Neural cell (in vitro differentiated cells): ENCODE measurements around the gene TSPAN1. TPM values are rescaled to one million over a fixed set of nuclear protein-coding genes. Genes with fewer than 3 reads are reported as not detected.

ENCODE experiments used
- H2AFZ ChIP-seq: fragments of 200-600, 300-800 bp; sonication (generic), shearing (Covaris generic); 2 replicates; pipeline ENCODE4 v1.6.0; 2014; ENCODE audit warnings: low read depth, mild to moderate bottlenecking, antibody characterized with exemption, low read length, moderate library complexity
- H3F3A ChIP-seq: fragments of 200-600 bp; shearing (Covaris generic); 2 replicates; pipeline ENCODE4 v1.6.1; 2016; ENCODE audit warnings: mild to moderate bottlenecking, moderate library complexity, mixed read lengths, antibody characterized with exemption, low read length; ENCODE audit not compliant: insufficient read depth, poor library complexity, severe bottlenecking
- H3K27ac ChIP-seq: fragments of 200-600, 300-800 bp; sonication (generic), shearing (Covaris generic); 2 replicates; pipeline ENCODE4 v1.5.1; 2014; ENCODE audit warnings: mild to moderate bottlenecking, low read length, moderate library complexity
- H3K27me3 ChIP-seq: fragments of 300-800, 200-600 bp; sonication (generic), shearing (Covaris generic); 2 replicates; pipeline ENCODE4 v1.6.0; 2014; ENCODE audit warnings: mild to moderate bottlenecking, low read depth, low read length, moderate library complexity; ENCODE audit not compliant: insufficient read depth
- H3K36me3 ChIP-seq: fragments of 300-800, 200-600 bp; sonication (generic), shearing (Covaris generic); 2 replicates; pipeline ENCODE4 v1.5.1; 2014; ENCODE audit warnings: mild to moderate bottlenecking, antibody characterized with exemption, low read length, moderate library complexity; ENCODE audit not compliant: insufficient read depth
- H3K4me2 ChIP-seq: fragments of 300-800, 200-600 bp; sonication (generic), shearing (Covaris generic); 2 replicates; pipeline ENCODE4 v1.6.0; 2014; ENCODE audit warnings: mild to moderate bottlenecking, low read length
- H3K4me3 ChIP-seq: fragments of 300-800, 200-600 bp; sonication (generic), shearing (Covaris generic); 2 replicates; pipeline ENCODE4 v1.5.1; 2014; ENCODE audit warnings: mild to moderate bottlenecking, low read length, moderate library complexity
- H3K79me2 ChIP-seq: fragments of 200-600 bp; shearing (Covaris generic); replicated peaks from 2 replicates; pipeline ENCODE4 v1.6.0; 2014; ENCODE audit warnings: mild to moderate bottlenecking, low read length, moderate library complexity; ENCODE audit not compliant: insufficient read depth
- H3K9ac ChIP-seq: fragments of 300-800, 200-600 bp; sonication (generic), shearing (Covaris generic); 2 replicates; pipeline ENCODE4 v1.6.1; 2016; ENCODE audit warnings: mild to moderate bottlenecking, low read length, mixed read lengths
- H3K9me2 ChIP-seq: fragments of 200-600 bp; shearing (Covaris generic); 2 replicates; pipeline ENCODE4 v1.6.1; 2016; ENCODE audit warnings: mild to moderate bottlenecking, low read length, mixed read lengths; ENCODE audit not compliant: insufficient read depth
- H3K9me3 ChIP-seq: fragments of 200-600, 300-800 bp; sonication (generic), shearing (Covaris generic); 2 replicates; pipeline ENCODE4 v1.6.1; 2016; ENCODE audit warnings: mild to moderate bottlenecking, mixed run types, low read length, moderate library complexity, mixed read lengths
- H4K20me1 ChIP-seq: fragments of 200-600 bp; shearing (Covaris generic); 2 replicates; pipeline ENCODE4 v1.6.1; 2016; ENCODE audit warnings: mild to moderate bottlenecking, mixed run types; ENCODE audit not compliant: insufficient read depth
- EZH2 ChIP-seq: fragments of 200-600, 300-800 bp; shearing (Covaris generic), sonication (generic); IDR thresholded peaks from 2 replicates; pipeline ENCODE4 v1.6.1; 2014; ENCODE audit warnings: antibody characterized with exemption, low read length, borderline replicate concordance, mild to moderate bottlenecking; ENCODE audit not compliant: insufficient read depth, poor library complexity, severe bottlenecking
- MXI1 ChIP-seq: fragments of 450-650 bp; conservative IDR thresholded peaks from 2 replicates; pipeline ENCODE4 v1.6.1; 2014; ENCODE audit warnings: antibody characterized with exemption, mild to moderate bottlenecking; ENCODE audit not compliant: poor library complexity, severe bottlenecking
- POLR2AphosphoS5 ChIP-seq: IDR thresholded peaks from 2 replicates; pipeline ENCODE4 v1.6.1; 2012
- RAD21 ChIP-seq: fragments of 450-650 bp; conservative IDR thresholded peaks from 2 replicates; pipeline ENCODE4 v1.6.1; 2014; ENCODE audit warnings: antibody characterized with exemption, mild to moderate bottlenecking, moderate library complexity
- SMC3 ChIP-seq: fragments of 450-650 bp; conservative IDR thresholded peaks from 2 replicates; pipeline ENCODE4 v1.6.1; 2014; ENCODE audit warnings: antibody characterized with exemption, mild to moderate bottlenecking, moderate library complexity; ENCODE audit not compliant: poor library complexity
- TAF1 ChIP-seq: IDR thresholded peaks from 2 replicates; pipeline ENCODE4 v1.6.1; 2012; ENCODE audit warnings: low read depth
- polyA minus RNA-seq: library from RNA; depleted of rRNA, polyadenylated mRNA; stranded (reverse); fragments of >200 nt; gene quantifications from 2 replicates; pipeline ENCODE4 v1.2.3, GENCODE V29; 2014
- polyA plus RNA-seq: library from polyadenylated mRNA; depleted of rRNA; stranded (reverse); fragments of >200 nt; gene quantifications from 2 replicates; pipeline ENCODE4 v1.2.3, GENCODE V29; 2014
- TF ChIP-seq, protein P1 (sequence below): fragments of 450-650 bp; IDR thresholded peaks from 2 replicates; pipeline ENCODE4 v1.5.1; 2014; ENCODE audit warnings: antibody characterized with exemption, mild to moderate bottlenecking, moderate library complexity; ENCODE audit not compliant: poor library complexity, severe bottlenecking
- TF ChIP-seq, protein P2 (sequence below): IDR thresholded peaks from 2 replicates; pipeline ENCODE4 v1.6.1; 2012; ENCODE audit warnings: borderline replicate concordance

The TSPAN1 gene, protein sequence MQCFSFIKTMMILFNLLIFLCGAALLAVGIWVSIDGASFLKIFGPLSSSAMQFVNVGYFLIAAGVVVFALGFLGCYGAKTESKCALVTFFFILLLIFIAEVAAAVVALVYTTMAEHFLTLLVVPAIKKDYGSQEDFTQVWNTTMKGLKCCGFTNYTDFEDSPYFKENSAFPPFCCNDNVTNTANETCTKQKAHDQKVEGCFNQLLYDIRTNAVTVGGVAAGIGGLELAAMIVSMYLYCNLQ
- polyA plus RNA-seq (0.62 and 0.96 TPM in 2 replicates), polyA minus RNA-seq (not detected in 2 replicates)

DNA sequence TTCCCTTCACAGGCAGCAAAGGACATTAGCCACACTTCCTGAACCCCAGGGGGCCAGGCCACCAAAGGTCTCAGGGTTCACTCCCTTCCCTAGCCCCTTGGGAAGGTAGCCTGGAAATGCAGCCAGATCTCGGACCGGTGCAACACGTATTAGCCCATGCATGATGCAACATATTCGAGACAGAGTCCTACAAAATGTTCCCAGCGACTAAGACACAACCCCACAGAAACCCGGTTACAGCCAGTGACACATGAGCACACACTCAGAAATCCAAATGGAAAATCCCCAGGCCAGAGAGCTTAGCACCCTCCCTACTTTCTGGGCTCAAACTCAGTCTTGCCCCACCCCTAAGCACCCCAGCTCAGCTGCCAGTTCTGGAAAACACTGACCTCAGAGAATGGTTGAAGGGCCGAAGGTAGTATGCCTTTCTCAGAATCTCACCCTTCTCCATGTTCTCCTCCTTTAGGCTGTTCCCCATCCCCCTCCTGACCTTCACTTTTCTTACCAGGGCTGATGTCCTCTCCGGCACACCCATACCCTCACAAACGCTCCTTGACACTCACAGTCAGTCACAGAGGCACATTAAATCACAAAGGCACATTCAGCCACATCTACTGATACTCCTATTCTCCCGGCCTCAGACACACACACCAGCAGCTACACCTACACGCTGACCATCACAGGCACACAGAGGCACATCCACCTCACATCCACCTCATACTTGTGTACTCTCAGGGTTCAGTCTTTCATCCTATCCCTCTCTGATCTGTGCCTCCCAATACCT, at the start of gene TSPAN1:
TSS of gene TSPAN1 (plus strand) at position 640 of the 784 bp plus-strand sequence. CDS start 6,021 bp downstream, outside the sequence.
- Histone ChIP-seq H3K79me2 (no peaks in the 10 kb centered on the region), H3K4me2 (peak within 1 kb of the TSS; percentile 70), H3K9me3 (no peaks in the 10 kb centered on the region), H3K27me3 (no peaks in the 10 kb centered on the region), H4K20me1 (no peaks in the 10 kb centered on the region), H3F3A (no peaks in the 10 kb centered on the region), H3K9me2 (no peaks in the 10 kb centered on the region), H3K4me3 (peak within 1 kb of the TSS; percentile 56), H2AFZ (peak within 1 kb of the TSS; percentile 78), H3K9ac (peak within 1 kb of the TSS; percentile 66), H3K36me3 (no peaks in the 10 kb centered on the region), H3K27ac (peak within 1 kb of the TSS; percentile 57)
- TF ChIP-seq EZH2: no peak

DNA sequence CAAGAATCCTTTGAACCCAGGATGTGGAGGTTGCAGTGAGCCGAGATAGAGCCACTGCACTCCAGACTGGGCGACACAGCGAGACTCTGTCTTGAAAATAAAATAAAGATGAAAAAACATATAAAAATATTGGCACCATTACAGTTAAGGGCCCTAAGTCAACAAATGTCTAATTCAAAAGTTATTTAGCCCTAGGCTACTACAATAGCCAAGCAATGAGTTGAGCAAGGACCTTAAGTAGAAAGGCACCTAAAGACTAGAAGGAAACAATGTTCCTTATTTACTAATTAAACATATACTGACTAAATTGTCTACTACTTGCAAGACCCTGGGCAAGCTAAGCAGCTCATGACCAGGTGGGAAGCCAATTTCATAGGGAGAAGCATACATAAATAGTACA, 46.5 kb upstream of the TSPAN1 start:
- no peak for TF ChIP-seq MXI1
- H2AFZ ChIP-seq: no peak overlapping the region
- no peaks in the 10 kb centered on the region for H3K9me3 ChIP-seq
- H3F3A ChIP-seq: peaks cover 5% of the 10 kb centered on the region
- H3K79me2 ChIP-seq: peaks cover 85% of the 10 kb centered on the region
- H3K4me3 ChIP-seq: peak overlapping the region; percentile 83
- peaks cover 21% of the 10 kb centered on the region for H4K20me1 ChIP-seq
- H3K27me3 ChIP-seq: no peaks in the 10 kb centered on the region
- H3K36me3 ChIP-seq: no peaks in the 10 kb centered on the region
- peak overlapping the region; percentile 89 for H3K4me2 ChIP-seq
- no peaks in the 10 kb centered on the region for H3K9me2 ChIP-seq
- H3K9ac ChIP-seq: no peak overlapping the region
- no peak overlapping the region for H3K27ac ChIP-seq

DNA sequence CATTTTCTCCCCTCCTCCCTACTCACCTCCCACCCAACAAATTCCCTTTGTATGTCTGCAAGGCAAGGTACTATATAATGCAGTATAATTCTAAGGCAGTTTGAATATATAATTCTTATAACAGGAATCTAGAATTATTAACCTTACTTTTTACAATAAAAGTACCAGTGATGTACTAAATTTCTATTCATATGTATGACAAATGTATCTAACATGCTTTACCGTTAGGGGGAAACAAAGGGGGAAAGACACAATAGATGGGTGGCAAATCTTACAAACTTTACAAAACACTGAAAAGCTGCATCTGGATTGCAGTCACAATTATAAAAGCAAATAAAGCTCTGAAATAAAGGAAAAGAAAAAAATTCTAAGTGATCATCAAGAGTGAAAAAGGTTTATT, 44.8 kb upstream of the TSPAN1 start:
- H3K4me3 ChIP-seq: peak overlapping the region; percentile 83
- H3F3A ChIP-seq: peaks cover 5% of the 10 kb centered on the region
- peaks cover 21% of the 10 kb centered on the region for H4K20me1 ChIP-seq

More for the DNA sequence above, 44.8 kb upstream of the TSPAN1 start:
- Histone ChIP-seq H2AFZ (no peak overlapping the region), H3K79me2 (peaks cover 68% of the 10 kb centered on the region), H3K9me2 (no peaks in the 10 kb centered on the region), H3K27ac (peak overlapping the region; percentile 98), H3K27me3 (no peaks in the 10 kb centered on the region), H3K4me2 (peak overlapping the region; percentile 89), H3K9ac (peak overlapping the region; percentile 98), H3K9me3 (no peaks in the 10 kb centered on the region), H3K36me3 (no peaks in the 10 kb centered on the region)
- TF ChIP-seq, protein P1, sequence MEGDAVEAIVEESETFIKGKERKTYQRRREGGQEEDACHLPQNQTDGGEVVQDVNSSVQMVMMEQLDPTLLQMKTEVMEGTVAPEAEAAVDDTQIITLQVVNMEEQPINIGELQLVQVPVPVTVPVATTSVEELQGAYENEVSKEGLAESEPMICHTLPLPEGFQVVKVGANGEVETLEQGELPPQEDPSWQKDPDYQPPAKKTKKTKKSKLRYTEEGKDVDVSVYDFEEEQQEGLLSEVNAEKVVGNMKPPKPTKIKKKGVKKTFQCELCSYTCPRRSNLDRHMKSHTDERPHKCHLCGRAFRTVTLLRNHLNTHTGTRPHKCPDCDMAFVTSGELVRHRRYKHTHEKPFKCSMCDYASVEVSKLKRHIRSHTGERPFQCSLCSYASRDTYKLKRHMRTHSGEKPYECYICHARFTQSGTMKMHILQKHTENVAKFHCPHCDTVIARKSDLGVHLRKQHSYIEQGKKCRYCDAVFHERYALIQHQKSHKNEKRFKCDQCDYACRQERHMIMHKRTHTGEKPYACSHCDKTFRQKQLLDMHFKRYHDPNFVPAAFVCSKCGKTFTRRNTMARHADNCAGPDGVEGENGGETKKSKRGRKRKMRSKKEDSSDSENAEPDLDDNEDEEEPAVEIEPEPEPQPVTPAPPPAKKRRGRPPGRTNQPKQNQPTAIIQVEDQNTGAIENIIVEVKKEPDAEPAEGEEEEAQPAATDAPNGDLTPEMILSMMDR: peak; percentile 46
- peak; percentile 15 for TF ChIP-seq SMC3
- no peak for TF ChIP-seq EZH2
- no peak for TF ChIP-seq RAD21
- TF ChIP-seq, protein P2, sequence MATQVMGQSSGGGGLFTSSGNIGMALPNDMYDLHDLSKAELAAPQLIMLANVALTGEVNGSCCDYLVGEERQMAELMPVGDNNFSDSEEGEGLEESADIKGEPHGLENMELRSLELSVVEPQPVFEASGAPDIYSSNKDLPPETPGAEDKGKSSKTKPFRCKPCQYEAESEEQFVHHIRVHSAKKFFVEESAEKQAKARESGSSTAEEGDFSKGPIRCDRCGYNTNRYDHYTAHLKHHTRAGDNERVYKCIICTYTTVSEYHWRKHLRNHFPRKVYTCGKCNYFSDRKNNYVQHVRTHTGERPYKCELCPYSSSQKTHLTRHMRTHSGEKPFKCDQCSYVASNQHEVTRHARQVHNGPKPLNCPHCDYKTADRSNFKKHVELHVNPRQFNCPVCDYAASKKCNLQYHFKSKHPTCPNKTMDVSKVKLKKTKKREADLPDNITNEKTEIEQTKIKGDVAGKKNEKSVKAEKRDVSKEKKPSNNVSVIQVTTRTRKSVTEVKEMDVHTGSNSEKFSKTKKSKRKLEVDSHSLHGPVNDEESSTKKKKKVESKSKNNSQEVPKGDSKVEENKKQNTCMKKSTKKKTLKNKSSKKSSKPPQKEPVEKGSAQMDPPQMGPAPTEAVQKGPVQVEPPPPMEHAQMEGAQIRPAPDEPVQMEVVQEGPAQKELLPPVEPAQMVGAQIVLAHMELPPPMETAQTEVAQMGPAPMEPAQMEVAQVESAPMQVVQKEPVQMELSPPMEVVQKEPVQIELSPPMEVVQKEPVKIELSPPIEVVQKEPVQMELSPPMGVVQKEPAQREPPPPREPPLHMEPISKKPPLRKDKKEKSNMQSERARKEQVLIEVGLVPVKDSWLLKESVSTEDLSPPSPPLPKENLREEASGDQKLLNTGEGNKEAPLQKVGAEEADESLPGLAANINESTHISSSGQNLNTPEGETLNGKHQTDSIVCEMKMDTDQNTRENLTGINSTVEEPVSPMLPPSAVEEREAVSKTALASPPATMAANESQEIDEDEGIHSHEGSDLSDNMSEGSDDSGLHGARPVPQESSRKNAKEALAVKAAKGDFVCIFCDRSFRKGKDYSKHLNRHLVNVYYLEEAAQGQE: peak; percentile 56
- TF ChIP-seq POLR2AphosphoS5: peak; percentile 36
- peak; percentile 17 for TF ChIP-seq TAF1
